ENCODE measurements around the gene PPP6R1. TPM values are rescaled to one million over a fixed set of nuclear protein-coding genes. Genes with fewer than 3 reads are reported as not detected.

Gene PPP6R1
- total RNA-seq, 1 donor from 2014 or later: 180 TPM

DNA sequence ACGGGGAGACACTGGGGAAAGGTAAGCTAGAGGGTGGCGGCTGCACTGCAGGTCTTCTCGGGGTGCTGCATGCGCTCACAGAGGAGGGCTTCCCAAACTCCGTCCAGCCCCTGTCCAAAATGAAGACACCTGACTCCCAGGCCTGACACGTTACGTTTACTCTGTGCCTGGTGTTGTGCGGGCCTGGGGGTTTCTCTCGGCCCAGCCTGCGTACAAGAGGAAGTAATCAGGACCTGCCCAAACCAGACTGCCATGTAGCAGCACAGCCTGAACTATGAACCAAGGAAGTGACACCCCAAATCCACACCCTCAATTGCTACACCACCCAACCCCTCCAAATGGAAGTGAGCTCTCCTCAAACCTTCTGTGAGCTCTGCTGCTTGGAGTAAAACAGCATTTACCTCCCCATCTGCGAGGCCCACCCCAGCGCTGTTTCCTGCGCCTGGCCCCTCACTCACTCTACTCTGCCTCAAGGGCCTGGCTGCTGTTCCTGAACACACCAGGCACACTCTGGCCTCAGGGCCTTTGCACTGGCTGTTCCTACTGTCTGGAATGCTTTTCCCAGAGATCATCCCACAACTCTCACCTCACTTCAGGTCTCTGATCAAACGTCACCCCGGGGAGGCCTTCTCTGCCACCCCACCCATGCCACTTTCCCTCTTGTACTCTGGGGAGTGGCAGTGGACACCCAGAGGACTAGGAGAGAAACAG is 18.1 kb upstream of the PPP6R1 start:
- intact Hi-C loops (cut with micrococcal nuclease): no loop called here
- Mint-ChIP-seq H3K4me3 (ENCODE audit: low read depth) (no peak overlapping the region), H3K4me1 (ENCODE audit: low read depth) (peaks cover 16% of the 10 kb centered on the region), H3K27ac (no peak overlapping the region), H3K27me3 (ENCODE audit: low read depth) (no peaks in the 10 kb centered on the region), H3K9me3 (no peaks in the 10 kb centered on the region), H3K36me3 (ENCODE audit: low read depth) (peaks cover 28% of the 10 kb centered on the region)
- DNase-seq (ENCODE audit: low spot score): no peak

DNA sequence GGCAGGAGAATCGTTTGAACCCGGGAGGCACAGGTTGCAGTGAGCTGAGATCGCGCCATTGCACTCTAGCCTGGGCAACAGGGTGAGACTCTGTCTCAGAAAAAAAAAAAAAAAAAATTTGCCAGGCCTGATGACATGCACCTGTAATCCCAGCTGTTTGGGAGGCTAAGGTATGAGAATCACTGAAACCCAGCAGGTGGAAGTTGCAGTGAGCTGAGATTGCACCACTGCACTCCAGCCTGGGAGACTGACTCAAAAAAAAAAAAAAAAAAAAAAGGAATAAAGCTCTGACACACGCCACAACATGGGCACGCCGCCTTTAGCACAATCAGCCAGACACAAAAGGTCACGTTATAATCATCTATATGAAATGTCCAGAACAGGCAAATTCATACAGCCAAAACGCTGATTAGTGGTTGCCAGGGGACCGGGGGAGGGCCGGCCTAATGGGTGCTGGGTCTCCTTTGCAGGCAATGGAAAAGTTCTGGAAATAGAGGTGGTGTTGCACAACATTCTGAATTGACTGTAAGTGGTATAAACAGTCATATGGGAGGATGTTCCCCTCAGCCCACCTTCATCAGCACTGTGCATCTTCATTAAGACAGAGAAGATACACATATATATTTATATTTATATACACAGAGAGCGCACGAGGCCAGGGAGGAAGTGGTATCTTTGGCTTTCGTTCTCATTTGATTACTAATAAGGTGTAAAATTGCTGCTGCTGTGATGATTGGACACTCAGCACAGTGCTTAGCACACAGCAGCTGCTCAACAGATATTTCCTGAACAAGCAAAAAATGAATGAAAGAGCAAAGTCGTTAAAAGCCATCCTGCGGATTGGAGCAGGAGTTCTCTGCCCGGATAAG is 17.3 kb upstream of the PPP6R1 start:
- Mint-ChIP-seq H3K9me3 (no peaks in the 10 kb centered on the region), H3K27me3 (ENCODE audit: low read depth) (no peaks in the 10 kb centered on the region), H3K4me1 (ENCODE audit: low read depth) (peaks cover 14% of the 10 kb centered on the region), H3K4me3 (ENCODE audit: low read depth) (no peak overlapping the region), H3K36me3 (ENCODE audit: low read depth) (peaks cover 29% of the 10 kb centered on the region), H3K27ac (no peak overlapping the region)
- DNase-seq (ENCODE audit: low spot score): no peak
- intact Hi-C loops (cut with micrococcal nuclease): no loop called here

DNA sequence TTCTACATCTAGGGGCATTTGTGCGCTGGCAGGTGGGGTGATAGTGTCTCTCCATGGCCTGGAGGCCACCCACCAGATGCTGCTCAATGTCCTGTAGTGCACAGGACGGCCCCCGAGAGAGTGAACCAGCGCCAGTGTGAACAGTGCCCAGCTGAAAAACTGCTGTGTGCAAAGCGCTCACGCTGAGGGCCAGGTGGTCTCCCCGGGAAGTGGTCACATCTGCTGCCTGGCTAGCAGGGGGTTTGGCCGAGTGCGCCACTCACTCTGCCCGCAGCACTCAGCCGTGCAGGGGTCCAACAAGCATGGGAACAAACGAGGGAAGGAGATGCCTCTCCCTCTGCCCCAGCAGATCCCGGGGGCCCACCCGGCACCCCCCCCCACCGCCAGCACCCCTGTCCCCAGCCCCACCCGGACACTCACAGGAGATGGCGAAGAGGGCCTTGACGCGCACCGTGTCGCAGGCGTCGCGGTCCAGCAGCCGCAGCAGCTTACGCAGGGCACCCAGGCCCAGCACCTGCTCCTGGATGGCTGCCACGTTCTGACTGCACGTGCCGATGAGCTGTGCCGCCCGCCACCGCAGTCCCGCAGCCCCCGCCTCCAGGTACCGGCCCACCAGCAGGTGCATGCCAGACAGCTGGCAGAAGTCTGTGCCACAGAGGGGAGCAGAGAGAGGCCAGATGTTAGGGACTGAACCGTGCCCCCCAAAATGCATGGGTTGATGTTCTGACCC is 15.3 kb upstream of the PPP6R1 start:
- Mint-ChIP-seq H3K27ac (no peak overlapping the region), H3K4me1 (ENCODE audit: low read depth) (peaks cover 2% of the 10 kb centered on the region), H3K36me3 (ENCODE audit: low read depth) (peaks cover 30% of the 10 kb centered on the region), H3K9me3 (no peaks in the 10 kb centered on the region), H3K4me3 (ENCODE audit: low read depth) (no peak overlapping the region), H3K27me3 (ENCODE audit: low read depth) (no peaks in the 10 kb centered on the region)
- DNase-seq (ENCODE audit: low spot score): no peak
- intact Hi-C loops (cut with micrococcal nuclease): no loop called here

DNA sequence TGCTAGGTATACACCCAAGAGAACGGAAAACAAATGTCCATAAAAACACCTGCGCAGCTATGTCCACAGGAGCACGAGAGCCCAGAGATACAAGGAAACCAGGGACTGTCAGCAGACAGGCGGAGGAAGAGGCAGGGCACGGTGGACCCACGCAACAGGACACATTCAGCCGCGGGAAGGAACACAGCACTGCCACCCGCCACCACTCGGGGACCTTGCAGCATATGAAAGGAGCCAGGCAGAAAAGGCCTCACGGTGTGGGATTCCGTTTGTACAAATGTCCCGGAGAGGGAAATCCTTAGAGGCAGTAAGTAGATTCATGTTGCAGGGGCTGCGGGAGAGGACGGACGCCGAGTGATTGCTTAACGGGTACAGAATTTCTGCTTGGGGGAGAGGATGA is 13.3 kb upstream of the PPP6R1 start:
- Mint-ChIP-seq H3K9me3 (no peaks in the 10 kb centered on the region), H3K4me3 (ENCODE audit: low read depth) (no peak overlapping the region), H3K36me3 (ENCODE audit: low read depth) (peaks cover 31% of the 10 kb centered on the region), H3K4me1 (ENCODE audit: low read depth) (no peaks in the 10 kb centered on the region), H3K27me3 (ENCODE audit: low read depth) (no peaks in the 10 kb centered on the region), H3K27ac (no peak overlapping the region)
- DNase-seq (ENCODE audit: low spot score): no peak
- intact Hi-C loops (cut with micrococcal nuclease): no loop called here

DNA sequence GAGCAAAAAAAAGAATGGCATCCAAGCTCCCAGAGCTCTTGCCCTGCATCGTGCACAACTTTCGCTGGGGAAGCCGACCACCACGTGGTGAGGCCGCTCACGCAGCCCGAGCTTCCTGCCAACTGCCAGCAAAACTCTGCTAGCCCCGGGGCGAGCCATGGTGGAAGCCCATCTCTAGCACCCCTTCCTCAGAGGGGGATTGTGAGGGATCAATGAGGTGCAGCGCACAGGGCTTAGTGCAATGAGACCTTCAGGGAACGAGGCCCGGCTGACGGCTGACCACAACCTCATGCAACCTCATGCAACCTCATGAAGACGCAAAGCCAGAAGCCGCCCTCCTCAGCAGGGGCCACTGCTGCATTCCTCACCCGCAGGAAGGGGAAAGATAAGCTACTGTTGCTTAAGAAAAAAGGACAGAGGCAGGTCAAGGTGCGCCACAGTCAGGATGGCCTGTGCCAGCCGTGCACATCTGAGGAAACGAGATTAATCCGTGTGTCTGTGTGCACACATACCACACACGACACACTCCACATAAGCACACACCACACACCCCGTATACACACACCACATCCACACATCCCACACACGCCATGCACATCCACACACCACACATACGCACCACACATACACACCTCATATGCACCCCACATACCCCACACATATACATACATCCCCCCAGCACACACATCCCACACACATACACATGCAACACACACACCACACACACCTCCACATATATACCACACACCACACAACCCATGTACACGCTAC is 11.5 kb upstream of the PPP6R1 start:
- no peak for DNase-seq (ENCODE audit: low spot score)
- Mint-ChIP-seq H3K36me3 (ENCODE audit: low read depth) (peaks cover 29% of the 10 kb centered on the region), H3K9me3 (peaks cover 8% of the 10 kb centered on the region), H3K27me3 (ENCODE audit: low read depth) (no peaks in the 10 kb centered on the region), H3K4me3 (ENCODE audit: low read depth) (no peak overlapping the region), H3K4me1 (ENCODE audit: low read depth) (no peaks in the 10 kb centered on the region), H3K27ac (no peak overlapping the region)
- intact Hi-C loops (cut with micrococcal nuclease): no loop called here

DNA sequence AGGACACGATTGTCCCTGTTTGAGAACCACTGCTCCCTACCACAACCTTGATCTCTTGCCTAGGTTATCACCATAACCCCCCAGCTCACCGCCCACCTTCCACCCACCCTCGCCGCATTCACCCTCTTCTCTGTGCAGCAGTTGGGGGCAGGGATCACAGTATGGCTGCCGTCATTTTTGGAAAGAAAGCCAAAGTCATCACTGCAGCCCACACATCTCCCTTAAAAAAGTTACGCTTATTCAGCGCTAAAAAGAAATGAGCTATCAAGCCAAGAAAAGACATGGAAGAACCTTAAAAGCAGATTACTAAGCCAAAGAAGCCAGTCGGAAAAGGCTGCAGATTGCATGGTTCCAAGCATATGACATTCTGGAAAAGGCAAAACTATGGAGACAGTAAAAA is 10.5 kb upstream of the PPP6R1 start:
- no peak overlapping the region for H3K27ac Mint-ChIP-seq
- H3K27me3 Mint-ChIP-seq (ENCODE audit: low read depth): no peaks in the 10 kb centered on the region
- peaks cover 8% of the 10 kb centered on the region for H3K9me3 Mint-ChIP-seq
- no peaks in the 10 kb centered on the region for H3K4me1 Mint-ChIP-seq (ENCODE audit: low read depth)
- intact Hi-C loops (cut with micrococcal nuclease): no loop called here
- peaks cover 29% of the 10 kb centered on the region for H3K36me3 Mint-ChIP-seq (ENCODE audit: low read depth)
- DNase-seq (ENCODE audit: low spot score): no peak
- no peak overlapping the region for H3K4me3 Mint-ChIP-seq (ENCODE audit: low read depth)

DNA sequence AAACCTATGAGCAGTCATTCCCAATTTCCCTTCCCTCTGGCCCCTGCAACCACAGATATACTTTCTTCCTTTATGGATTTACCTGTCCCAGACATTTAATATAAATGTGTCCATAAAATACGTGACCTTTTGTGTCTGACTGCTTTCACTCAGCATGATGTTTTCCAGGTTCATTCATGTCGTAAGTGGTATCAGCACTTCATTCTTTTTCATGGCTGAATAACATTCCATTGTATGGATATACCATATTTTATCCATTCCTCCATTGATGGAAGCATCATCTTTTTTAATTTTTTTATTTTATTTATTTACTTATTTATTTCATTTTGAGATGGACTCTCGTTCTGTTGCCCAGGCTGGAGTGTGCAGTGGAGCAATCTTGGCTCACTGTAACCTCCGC is 8.0 kb upstream of the PPP6R1 start:
- Mint-ChIP-seq H3K4me1 (ENCODE audit: low read depth) (no peaks in the 10 kb centered on the region), H3K27me3 (ENCODE audit: low read depth) (no peaks in the 10 kb centered on the region), H3K9me3 (peaks cover 8% of the 10 kb centered on the region), H3K27ac (no peak overlapping the region), H3K4me3 (ENCODE audit: low read depth) (no peak overlapping the region), H3K36me3 (ENCODE audit: low read depth) (peaks cover 21% of the 10 kb centered on the region)
- DNase-seq (ENCODE audit: low spot score): no peak
- intact Hi-C loops (cut with micrococcal nuclease): no loop called here

DNA sequence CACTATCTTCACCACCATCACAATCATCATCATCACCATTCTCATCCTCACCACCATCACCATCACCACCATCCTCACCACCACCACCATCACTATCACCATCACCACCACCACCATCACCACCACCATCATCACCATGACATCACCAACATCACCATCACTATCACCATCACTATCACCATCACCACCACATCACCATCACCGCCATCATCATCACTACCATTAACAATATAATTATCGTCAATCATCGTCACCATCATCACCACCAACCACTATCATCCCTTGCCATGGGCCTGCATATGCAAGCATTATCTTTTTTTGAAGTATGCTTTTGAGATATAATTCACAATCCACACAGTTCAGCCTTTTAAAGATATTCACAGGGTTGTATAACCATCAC is 7.6 kb upstream of the PPP6R1 start:
- Mint-ChIP-seq H3K9me3 (peaks cover 8% of the 10 kb centered on the region), H3K27ac (no peak overlapping the region), H3K27me3 (ENCODE audit: low read depth) (no peaks in the 10 kb centered on the region), H3K4me1 (ENCODE audit: low read depth) (no peaks in the 10 kb centered on the region), H3K36me3 (ENCODE audit: low read depth) (peaks cover 20% of the 10 kb centered on the region), H3K4me3 (ENCODE audit: low read depth) (no peak overlapping the region)
- DNase-seq (ENCODE audit: low spot score): no peak
- intact Hi-C loops (cut with micrococcal nuclease): no loop called here

DNA sequence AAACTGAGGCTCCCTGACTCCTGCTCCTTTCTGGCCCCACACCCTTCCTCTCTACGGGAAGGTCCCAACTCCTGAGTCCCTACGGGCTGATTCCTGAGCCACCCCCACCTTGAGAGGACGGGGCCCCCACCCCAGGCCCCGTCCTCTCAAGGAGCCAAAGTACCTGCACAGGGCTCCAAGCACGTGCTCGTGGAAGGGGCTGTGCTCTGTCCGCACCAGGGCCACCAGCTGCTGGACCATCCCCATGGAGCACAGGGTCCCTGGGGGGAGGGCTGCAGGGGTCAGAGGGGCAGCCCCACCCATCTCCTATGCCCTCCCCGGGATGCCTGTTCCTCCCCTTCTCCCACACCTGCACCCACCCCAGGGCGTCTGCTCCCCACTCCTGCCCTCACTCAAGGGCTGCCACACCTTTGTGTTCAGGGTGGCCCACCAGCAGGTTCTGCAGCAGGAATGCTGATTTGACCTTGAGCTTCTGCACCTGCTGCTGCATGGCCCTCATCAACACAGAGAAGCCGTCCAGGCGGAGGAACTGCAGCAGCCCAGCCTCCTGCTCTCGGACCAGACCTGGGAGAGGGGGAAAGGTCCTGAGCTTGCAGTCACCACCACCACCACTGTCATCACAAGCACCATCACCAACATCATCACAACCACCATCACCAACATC is 7.0 kb upstream of the PPP6R1 start:
- peaks cover 20% of the 10 kb centered on the region for H3K36me3 Mint-ChIP-seq (ENCODE audit: low read depth)
- DNase-seq (ENCODE audit: low spot score): no peak
- no peaks in the 10 kb centered on the region for H3K27me3 Mint-ChIP-seq (ENCODE audit: low read depth)
- intact Hi-C loops (cut with micrococcal nuclease): no loop called here
- no peak overlapping the region for H3K4me3 Mint-ChIP-seq (ENCODE audit: low read depth)
- H3K4me1 Mint-ChIP-seq (ENCODE audit: low read depth): no peaks in the 10 kb centered on the region
- peaks cover 8% of the 10 kb centered on the region for H3K9me3 Mint-ChIP-seq
- no peak overlapping the region for H3K27ac Mint-ChIP-seq

DNA sequence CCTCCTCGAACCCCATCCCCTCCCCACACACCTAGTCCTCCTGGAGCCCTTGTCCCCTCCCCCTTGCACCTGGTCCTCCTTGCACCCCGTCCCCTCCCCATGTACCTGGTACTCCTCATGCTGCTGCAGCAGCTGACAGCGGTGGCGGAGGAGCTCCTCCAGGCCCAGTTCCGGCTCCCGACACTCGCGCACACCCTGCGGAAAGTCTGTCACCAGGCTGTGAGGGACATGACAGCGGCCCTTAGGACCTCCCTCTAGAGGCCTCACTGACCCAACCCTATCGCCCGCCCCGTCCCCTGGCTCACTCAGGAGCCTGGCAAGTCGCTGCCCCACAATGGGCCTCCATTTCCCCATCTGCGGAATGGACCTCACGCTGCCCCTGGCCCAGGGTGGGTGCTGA is 6.4 kb upstream of the PPP6R1 start:
- Mint-ChIP-seq H3K4me1 (ENCODE audit: low read depth) (peaks cover 4% of the 10 kb centered on the region), H3K27me3 (ENCODE audit: low read depth) (no peaks in the 10 kb centered on the region), H3K36me3 (ENCODE audit: low read depth) (peaks cover 20% of the 10 kb centered on the region), H3K27ac (no peak overlapping the region), H3K4me3 (ENCODE audit: low read depth) (no peak overlapping the region), H3K9me3 (peaks cover 8% of the 10 kb centered on the region)
- intact Hi-C loops (cut with micrococcal nuclease): no loop called here
- DNase-seq (ENCODE audit: low spot score): no peak

DNA sequence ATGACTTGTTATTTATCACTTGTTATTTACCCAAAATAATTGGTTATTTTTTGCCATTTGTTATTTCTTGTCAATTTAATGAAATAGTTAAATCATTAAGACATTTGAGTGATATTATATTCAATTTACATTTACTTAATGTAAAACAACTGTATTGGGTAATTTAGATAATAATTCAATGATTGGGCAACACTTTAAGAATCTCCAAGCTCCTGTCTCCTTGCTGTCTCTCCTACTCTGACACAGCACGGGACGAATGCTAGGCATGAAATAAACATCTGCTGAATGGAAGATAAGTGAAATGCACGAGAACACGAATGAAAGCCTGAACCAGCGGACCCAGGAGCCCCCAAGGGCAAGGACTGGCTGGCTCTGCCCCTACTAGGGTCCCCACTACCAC is 5.7 kb upstream of the PPP6R1 start:
- Mint-ChIP-seq H3K27me3 (ENCODE audit: low read depth) (no peaks in the 10 kb centered on the region), H3K27ac (no peak overlapping the region), H3K9me3 (peaks cover 8% of the 10 kb centered on the region), H3K4me1 (ENCODE audit: low read depth) (peaks cover 7% of the 10 kb centered on the region), H3K4me3 (ENCODE audit: low read depth) (no peak overlapping the region), H3K36me3 (ENCODE audit: low read depth) (peaks cover 19% of the 10 kb centered on the region)
- intact Hi-C loops (cut with micrococcal nuclease): no loop called here
- no peak for DNase-seq (ENCODE audit: low spot score)

DNA sequence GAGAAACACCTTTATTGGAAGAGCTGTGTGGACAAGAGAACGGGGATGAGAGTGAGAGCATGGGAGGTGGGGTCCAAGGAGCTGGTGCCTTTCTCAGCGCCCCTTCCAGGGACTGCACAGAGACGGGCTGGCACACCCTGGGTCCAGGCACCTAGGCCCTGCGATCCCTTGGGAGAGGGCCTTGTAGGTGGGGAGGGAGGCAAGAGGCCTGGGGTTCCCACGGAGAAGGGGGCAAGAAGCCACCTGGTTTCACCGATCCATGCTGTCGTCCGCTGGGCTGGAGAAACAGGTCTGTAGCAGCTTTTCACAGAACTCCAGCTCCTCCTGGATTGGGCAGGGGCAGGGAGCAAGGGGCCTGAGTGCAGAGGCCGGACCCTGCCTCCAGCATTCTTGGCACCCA is 3.5 kb upstream of the PPP6R1 start:
- DNase-seq (ENCODE audit: low spot score): no peak
- Mint-ChIP-seq H3K36me3 (ENCODE audit: low read depth) (peaks cover 18% of the 10 kb centered on the region), H3K4me3 (ENCODE audit: low read depth) (no peak overlapping the region), H3K4me1 (ENCODE audit: low read depth) (peaks cover 13% of the 10 kb centered on the region), H3K27ac (no peak overlapping the region), H3K27me3 (ENCODE audit: low read depth) (no peaks in the 10 kb centered on the region), H3K9me3 (peaks cover 8% of the 10 kb centered on the region)
- intact Hi-C loops (cut with micrococcal nuclease): no loop called here
